CD4-positive, alpha-beta T cell (primary cell): ENCODE results near the gene TAS2R16. TPM values are rescaled to one million over a fixed set of nuclear protein-coding genes. Genes with fewer than 3 reads are reported as not detected.

ENCODE experiments used
- ATAC-seq: fragments of 200-7000 bp; cut with Tn5 transposase; one replicate; pipeline ENCODE4 v1.10.0; 2022; ENCODE audit warnings: mild to moderate bottlenecking; ENCODE audit not compliant: poor library complexity
- CTCF ChIA-PET: fragments of 350-600 bp; sonication (Branson Sonifier 250); formaldehyde crosslinking; loops from one replicate; lab custom pipeline; 2021; ENCODE audit warnings: antibody characterized with exemption, inconsistent platforms; lab: Charles Lee
- POLR2A ChIA-PET: fragments of 350-600 bp; sonication (Branson Sonifier 250); formaldehyde crosslinking; loops from one replicate; lab custom pipeline; 2021; ENCODE audit warnings: antibody characterized with exemption, inconsistent platforms; lab: Charles Lee
- DNase-seq, 14 experiments: peaks; one replicate each; pipeline ENCODE4 v3.0.0-alpha.2; 2013 to 2020; ENCODE audit warnings: mixed read lengths in 2 of 14
- H3K27ac ChIP-seq, 2 donors: one replicate each; pipeline versions ENCODE4 v1.5.1 to v1.7.0; 2013; ENCODE audit warnings: low read length in 2 of 2, low read depth in 1 of 2, mild to moderate bottlenecking in 1 of 2
- H3K27me3 ChIP-seq, 2 experiments: 1 replicate in 1 of 2; 2 replicates in 1 of 2; pipeline versions ENCODE4 v1.6.1 to v1.7.0; 2013; ENCODE audit warnings: low read length in 2 of 2, control low read depth in 1 of 2, mild to moderate bottlenecking in 1 of 2, moderate library complexity in 1 of 2; ENCODE audit not compliant: insufficient read depth in 2 of 2, control insufficient read depth in 1 of 2
- H3K36me3 ChIP-seq: one replicate; pipeline ENCODE4 v1.6.1; 2013; ENCODE audit warnings: low read length, control low read depth; ENCODE audit not compliant: insufficient read depth
- H3K4me1 ChIP-seq: one replicate; pipeline ENCODE4 v1.6.1; 2013; ENCODE audit warnings: low read length, control low read depth; ENCODE audit not compliant: insufficient read depth
- H3K4me3 ChIP-seq: one replicate; pipeline ENCODE4 v1.5.1; 2013; ENCODE audit warnings: mild to moderate bottlenecking, low read length, moderate library complexity
- H3K9me3 ChIP-seq, 2 experiments: 1 replicate in 1 of 2; 2 replicates in 1 of 2; pipeline versions ENCODE4 v1.6.1 to v1.7.0; 2013; ENCODE audit warnings: low read length in 2 of 2, mild to moderate bottlenecking in 2 of 2, control low read depth in 1 of 2, moderate library complexity in 1 of 2; ENCODE audit not compliant: control insufficient read depth in 1 of 2, insufficient read depth in 1 of 2
- H3K27ac Mint-ChIP-seq: one replicate; pipeline ENCODE4 v1.8.0; 2020; ENCODE audit warnings: mixed read lengths
- H3K27me3 Mint-ChIP-seq: one replicate; pipeline ENCODE4 v1.8.0; 2021; ENCODE audit warnings: mixed read lengths
- H3K36me3 Mint-ChIP-seq: one replicate; pipeline ENCODE4 v1.8.0; 2021; ENCODE audit warnings: low read depth, mixed read lengths
- H3K4me1 Mint-ChIP-seq: one replicate; pipeline ENCODE4 v1.8.0; 2021; ENCODE audit warnings: low read depth, mixed read lengths
- H3K4me3 Mint-ChIP-seq: one replicate; pipeline ENCODE4 v1.8.0; 2020; ENCODE audit warnings: mild to moderate bottlenecking, mixed read lengths
- H3K9me3 Mint-ChIP-seq: one replicate; pipeline ENCODE4 v1.8.0; 2020; ENCODE audit warnings: mixed read lengths
- intact Hi-C, 2 experiments: fragments of 100-400 bp; cut with DNase I in 1 of 2; cut with micrococcal nuclease in 1 of 2; formaldehyde crosslinking; loops; one replicate each; pipeline versions ENCODE4 v1.15.1 to v1.9.0; 2023 to 2025; cut with DNase I, micrococcal nuclease
- total RNA-seq, 174 experiments: library from RNA in 2 of 174; stranded (reverse) in 2 of 174; gene quantifications; one replicate each; pipeline ENCODE4 v1.2.3 and lab custom pipeline; 2021 to 2026
- TF ChIP-seq, protein P1 (sequence below): fragments of 200-600 bp; IDR thresholded peaks from one replicate; pipeline ENCODE4 v1.8.0; 2022; ENCODE audit warnings: antibody characterized with exemption, mild to moderate bottlenecking

Gene TAS2R16
- total RNA-seq, 2 experiments from 2014 or later, result not detected

DNA sequence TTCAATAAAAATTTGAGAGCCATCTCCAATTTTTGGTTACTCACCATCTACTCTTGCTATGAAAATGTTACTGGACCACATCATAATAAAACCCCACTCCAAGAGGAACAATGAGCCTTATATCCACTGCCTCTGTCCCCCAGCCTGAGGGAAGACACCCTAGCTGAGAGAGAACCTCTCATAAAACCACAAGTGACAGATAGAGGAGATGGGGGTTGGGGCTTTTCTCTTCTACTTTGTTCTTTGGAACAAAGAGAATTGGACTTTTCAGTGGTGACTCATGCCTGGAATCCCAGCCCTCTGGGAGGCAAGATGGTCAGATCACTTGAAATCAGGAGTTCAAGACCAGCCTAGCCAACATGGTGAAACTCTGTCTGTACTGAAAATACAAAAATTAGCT, 27.6 kb upstream of the TAS2R16 start:
- intact Hi-C loops, result no loop called here
- H3K4me3 ChIP-seq, result no peak overlapping the region
- Mint-ChIP-seq H3K9me3 (peaks cover 9% of the 10 kb centered on the region), H3K27me3 (no peaks in the 10 kb centered on the region), H3K4me3 (no peak overlapping the region), H3K4me1 (no peaks in the 10 kb centered on the region), H3K36me3 (no peaks in the 10 kb centered on the region), H3K27ac (no peak overlapping the region)
- CTCF ChIA-PET, result no interaction called here
- H3K27me3 ChIP-seq, result no peaks in the 10 kb centered on the region
- H3K4me1 ChIP-seq, result no peaks in the 10 kb centered on the region
- no peaks in the 10 kb centered on the region for H3K36me3 ChIP-seq
- ATAC-seq (no peak), DNase-seq (no peak)
- POLR2A ChIA-PET, result no interaction called here
- H3K27ac ChIP-seq, result no peak overlapping the region
- H3K9me3 ChIP-seq, result peaks cover 0 to 4% of the 10 kb centered on the region in 2 experiments
- TF ChIP-seq, protein P1, sequence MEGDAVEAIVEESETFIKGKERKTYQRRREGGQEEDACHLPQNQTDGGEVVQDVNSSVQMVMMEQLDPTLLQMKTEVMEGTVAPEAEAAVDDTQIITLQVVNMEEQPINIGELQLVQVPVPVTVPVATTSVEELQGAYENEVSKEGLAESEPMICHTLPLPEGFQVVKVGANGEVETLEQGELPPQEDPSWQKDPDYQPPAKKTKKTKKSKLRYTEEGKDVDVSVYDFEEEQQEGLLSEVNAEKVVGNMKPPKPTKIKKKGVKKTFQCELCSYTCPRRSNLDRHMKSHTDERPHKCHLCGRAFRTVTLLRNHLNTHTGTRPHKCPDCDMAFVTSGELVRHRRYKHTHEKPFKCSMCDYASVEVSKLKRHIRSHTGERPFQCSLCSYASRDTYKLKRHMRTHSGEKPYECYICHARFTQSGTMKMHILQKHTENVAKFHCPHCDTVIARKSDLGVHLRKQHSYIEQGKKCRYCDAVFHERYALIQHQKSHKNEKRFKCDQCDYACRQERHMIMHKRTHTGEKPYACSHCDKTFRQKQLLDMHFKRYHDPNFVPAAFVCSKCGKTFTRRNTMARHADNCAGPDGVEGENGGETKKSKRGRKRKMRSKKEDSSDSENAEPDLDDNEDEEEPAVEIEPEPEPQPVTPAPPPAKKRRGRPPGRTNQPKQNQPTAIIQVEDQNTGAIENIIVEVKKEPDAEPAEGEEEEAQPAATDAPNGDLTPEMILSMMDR, result no peak

DNA sequence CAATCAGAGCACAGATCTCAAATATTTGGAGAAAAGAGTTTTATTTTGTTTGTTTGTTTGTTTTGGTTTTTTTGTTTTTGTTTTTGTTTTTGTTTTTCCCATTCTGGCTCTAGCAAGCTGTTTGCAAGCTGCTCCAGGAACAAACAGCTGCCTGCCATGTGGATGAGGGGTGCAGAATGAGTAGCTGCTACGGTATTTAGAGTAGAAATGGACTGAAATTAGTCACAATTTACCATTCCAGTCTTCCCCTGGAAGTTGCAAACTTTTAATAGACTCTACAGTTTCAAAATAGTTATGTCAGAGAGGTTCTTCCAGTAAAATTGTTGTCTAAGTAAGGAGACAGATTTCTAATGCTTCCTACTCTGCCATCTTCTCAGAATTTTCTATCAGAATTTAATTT, 27.1 kb upstream of the TAS2R16 start:
- intact Hi-C loops, result no loop called here
- Histone ChIP-seq H3K27ac (no peak overlapping the region), H3K27me3 (no peaks in the 10 kb centered on the region), H3K4me3 (no peak overlapping the region), H3K4me1 (no peaks in the 10 kb centered on the region), H3K9me3 (peaks cover 0 to 4% of the 10 kb centered on the region in 2 experiments), H3K36me3 (no peaks in the 10 kb centered on the region)
- Mint-ChIP-seq H3K36me3 (no peaks in the 10 kb centered on the region), H3K4me3 (no peak overlapping the region), H3K4me1 (no peaks in the 10 kb centered on the region), H3K27me3 (no peaks in the 10 kb centered on the region), H3K27ac (no peak overlapping the region), H3K9me3 (peaks cover 7% of the 10 kb centered on the region)
- TF ChIP-seq, protein P1, result no peak
- no peak for ATAC-seq
- ChIA-PET POLR2A (no interaction called here), CTCF (no interaction called here)
- no peak for DNase-seq

DNA sequence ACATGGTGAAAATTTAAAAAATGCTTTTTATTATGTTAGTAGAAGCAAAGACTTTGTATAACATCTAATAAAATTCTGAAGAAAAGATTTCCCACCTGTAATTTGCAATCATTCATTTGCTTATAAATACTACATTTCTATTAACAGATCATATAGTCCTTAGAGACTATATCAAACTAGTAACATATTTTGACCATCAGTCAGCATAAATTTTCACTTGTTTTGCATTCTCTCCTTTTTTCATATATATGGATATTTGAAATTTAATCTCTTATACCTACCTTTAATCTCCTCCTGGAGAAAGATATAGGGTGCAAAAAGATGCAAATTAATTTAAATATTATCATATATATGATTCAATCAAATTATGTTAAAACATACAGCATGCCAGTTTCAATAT, 16.9 kb upstream of the TAS2R16 start:
- Mint-ChIP-seq H3K4me3 (no peak overlapping the region), H3K4me1 (no peaks in the 10 kb centered on the region), H3K9me3 (peaks cover 13% of the 10 kb centered on the region), H3K27ac (no peak overlapping the region), H3K36me3 (no peaks in the 10 kb centered on the region), H3K27me3 (no peaks in the 10 kb centered on the region)
- DNase-seq, result no peak
- Histone ChIP-seq H3K4me1 (no peaks in the 10 kb centered on the region), H3K9me3 (no peaks in the 10 kb centered on the region), H3K27ac (no peak overlapping the region), H3K27me3 (no peaks in the 10 kb centered on the region), H3K36me3 (no peaks in the 10 kb centered on the region), H3K4me3 (no peak overlapping the region)
- ATAC-seq, result no peak
- CTCF ChIA-PET, result no interaction called here
- TF ChIP-seq, protein P1, result no peak
- POLR2A ChIA-PET, result no interaction called here
- intact Hi-C loops, result no loop called here
